Measurements from ENCODE around the gene SGCA.

DNA sequence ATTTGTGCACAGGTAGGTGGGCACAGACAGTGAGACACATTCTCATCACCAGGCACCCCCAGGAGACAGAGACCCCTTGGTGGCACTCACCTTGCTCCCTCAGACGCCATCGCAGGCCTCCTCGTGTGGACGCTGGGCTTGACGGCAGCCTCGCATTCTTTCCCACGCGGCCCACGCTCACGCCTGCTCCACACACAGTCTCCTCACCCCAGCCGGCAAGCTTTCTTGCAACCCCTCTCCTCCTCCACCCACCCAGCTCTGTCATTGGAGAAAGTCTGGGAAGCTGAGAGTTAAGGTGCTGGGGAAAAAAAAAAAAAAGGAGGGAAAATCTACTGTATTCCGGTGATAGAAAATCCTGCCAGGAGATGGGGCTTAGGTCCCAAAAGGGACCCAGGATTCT, 14.8 kb downstream of the SGCA start:
- TF ChIP-seq, protein P1, sequence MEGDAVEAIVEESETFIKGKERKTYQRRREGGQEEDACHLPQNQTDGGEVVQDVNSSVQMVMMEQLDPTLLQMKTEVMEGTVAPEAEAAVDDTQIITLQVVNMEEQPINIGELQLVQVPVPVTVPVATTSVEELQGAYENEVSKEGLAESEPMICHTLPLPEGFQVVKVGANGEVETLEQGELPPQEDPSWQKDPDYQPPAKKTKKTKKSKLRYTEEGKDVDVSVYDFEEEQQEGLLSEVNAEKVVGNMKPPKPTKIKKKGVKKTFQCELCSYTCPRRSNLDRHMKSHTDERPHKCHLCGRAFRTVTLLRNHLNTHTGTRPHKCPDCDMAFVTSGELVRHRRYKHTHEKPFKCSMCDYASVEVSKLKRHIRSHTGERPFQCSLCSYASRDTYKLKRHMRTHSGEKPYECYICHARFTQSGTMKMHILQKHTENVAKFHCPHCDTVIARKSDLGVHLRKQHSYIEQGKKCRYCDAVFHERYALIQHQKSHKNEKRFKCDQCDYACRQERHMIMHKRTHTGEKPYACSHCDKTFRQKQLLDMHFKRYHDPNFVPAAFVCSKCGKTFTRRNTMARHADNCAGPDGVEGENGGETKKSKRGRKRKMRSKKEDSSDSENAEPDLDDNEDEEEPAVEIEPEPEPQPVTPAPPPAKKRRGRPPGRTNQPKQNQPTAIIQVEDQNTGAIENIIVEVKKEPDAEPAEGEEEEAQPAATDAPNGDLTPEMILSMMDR (IDR thresholded peaks at IDR 0.05; ENCODE audit: low read depth, low read length, poor library complexity, severe bottlenecking), result no peak
- no peak for TF ChIP-seq EZH2phosphoT487 (IDR thresholded peaks at IDR 0.05; ENCODE audit: borderline replicate concordance, low read length)
